GM18498 (cell line): ENCODE measurements around the gene CFAP92.

Source experiments
- ATAC-seq: cut with Tn5 transposase; IDR thresholded peaks from one replicate; pipeline ENCODE4 v1.9.1; 2021; ENCODE audit warnings: mild to moderate bottlenecking, moderate library complexity; ENCODE audit not compliant: unreplicated experiment

CFAP92 gene

GRCh38 chr3:129025691-129026435 is 32.0 kb upstream of the CFAP92 start:
- no peak for ATAC-seq

- ATAC-seq = no peak
Measured at GRCh38 chr3:129025108-129025507, 31.2 kb upstream of the CFAP92 start.

GRCh38 chr3:129023909-129024308 is 30.0 kb upstream of the CFAP92 start:
- no peak for ATAC-seq

GRCh38 chr3:129023008-129023358 is 29.1 kb upstream of the CFAP92 start:
- ATAC-seq = no peak

GRCh38 chr3:129022114-129023007 is 28.5 kb upstream of the CFAP92 start:
- no peak for ATAC-seq

GRCh38 chr3:129021140-129021551 is 27.3 kb upstream of the CFAP92 start:
- ATAC-seq = no peak

GRCh38 chr3:129020691-129021090 is 26.8 kb upstream of the CFAP92 start:
- no peak for ATAC-seq

- ATAC-seq = no peak
Measured at GRCh38 chr3:129019266-129019665, 25.4 kb upstream of the CFAP92 start.

- ATAC-seq = no peak
Measured at GRCh38 chr3:129018751-129019150, 24.9 kb upstream of the CFAP92 start.

- ATAC-seq = no peak
Measured at GRCh38 chr3:129018271-129018670, 24.4 kb upstream of the CFAP92 start.

GRCh38 chr3:129017484-129017899 is 23.6 kb upstream of the CFAP92 start:
- ATAC-seq = no peak

GRCh38 chr3:129016720-129017483 is 23.0 kb upstream of the CFAP92 start:
- peak; percentile 54 for ATAC-seq

GRCh38 chr3:129016356-129016719 is 22.5 kb upstream of the CFAP92 start:
- no peak for ATAC-seq

GRCh38 chr3:129015388-129016105 is 21.7 kb upstream of the CFAP92 start:
- ATAC-seq = no peak

- ATAC-seq = no peak
Measured at GRCh38 chr3:129014793-129015345, 21.0 kb upstream of the CFAP92 start.

GRCh38 chr3:129014148-129014547 is 20.3 kb upstream of the CFAP92 start:
- ATAC-seq = no peak

GRCh38 chr3:129013491-129013891 is 19.6 kb upstream of the CFAP92 start:
- ATAC-seq = no peak

- ATAC-seq = no peak
Measured at GRCh38 chr3:129010310-129010956, 16.6 kb upstream of the CFAP92 start.

GRCh38 chr3:129009266-129009665 is 15.4 kb upstream of the CFAP92 start:
- ATAC-seq = no peak

- ATAC-seq = no peak
Measured at GRCh38 chr3:129007792-129008191, 13.9 kb upstream of the CFAP92 start.
